H1 (cell line): ENCODE results near the gene ADH1C. TPM values are rescaled to one million over a fixed set of nuclear protein-coding genes. Genes with fewer than 3 reads are reported as not detected.

ENCODE experiments used
- CTCF ChIA-PET: fragments of 300-600 bp; sonication (Branson Sonifier 250); formaldehyde crosslinking; loops from one replicate; lab custom pipeline; 2021; ENCODE audit not compliant: partially characterized antibody; lab: Charles Lee
- POLR2A ChIA-PET: fragments of 300-600 bp; sonication (Branson Sonifier 250); formaldehyde crosslinking; loops from one replicate; lab custom pipeline; 2021; ENCODE audit warnings: inconsistent platforms; ENCODE audit not compliant: partially characterized antibody; lab: Charles Lee
- DNase-seq, 2 experiments: peaks; one replicate each; pipeline versions ENCODE4 v3.0.0 to v3.0.0-alpha.2; 2010 to 2022; ENCODE audit warnings: low spot score in 2 of 2, low read depth in 1 of 2, mixed read lengths in 1 of 2
- FAIRE-seq: peaks from 2 replicates; lab custom pipeline; 2011; peaks lifted over from hg19 to GRCh38; lab: Jason Lieb, UNC
- H2AFZ ChIP-seq: 2 replicates; pipeline ENCODE4 v1.8.1; 2012; ENCODE audit warnings: low read length, inconsistent platforms
- H2AK5ac ChIP-seq: 2 replicates; pipeline ENCODE4 v1.6.1; 2013; ENCODE audit warnings: low read depth, low read length
- H2BK120ac ChIP-seq: replicated peaks from 2 replicates; pipeline ENCODE3; 2013; ENCODE audit warnings: low read depth, low read length, inconsistent platforms
- H2BK12ac ChIP-seq: 2 replicates; pipeline ENCODE4 v1.6.1; 2013; ENCODE audit warnings: low read depth, low read length
- H2BK15ac ChIP-seq: 2 replicates; pipeline ENCODE4 v1.6.1; 2013; ENCODE audit warnings: low read length
- H2BK20ac ChIP-seq: 2 replicates; pipeline ENCODE4 v1.6.1; 2013; ENCODE audit warnings: low read length
- H2BK5ac ChIP-seq: 2 replicates; pipeline ENCODE4 v1.6.1; 2013; ENCODE audit warnings: low read depth, low read length
- H3K14ac ChIP-seq: 2 replicates; pipeline ENCODE4 v1.6.1; 2013; ENCODE audit warnings: inconsistent platforms; ENCODE audit not compliant: insufficient read length
- H3K18ac ChIP-seq: 2 replicates; pipeline ENCODE4 v1.6.1; 2013; ENCODE audit warnings: low read length; ENCODE audit errors: extremely low read depth
- H3K23ac ChIP-seq: 2 replicates; pipeline ENCODE4 v1.6.1; 2013; ENCODE audit warnings: inconsistent platforms; ENCODE audit not compliant: insufficient read length
- H3K23me2 ChIP-seq: 2 replicates; pipeline ENCODE4 v1.6.1; 2013; ENCODE audit warnings: low read depth, low read length
- H3K27ac ChIP-seq: 2 replicates; pipeline ENCODE4 v1.6.1; 2011; ENCODE audit warnings: low read depth, low read length, inconsistent platforms
- H3K27me3 ChIP-seq, 4 experiments: replicated peaks in 1 of 4; 1 replicate in 1 of 4; 2 replicates in 3 of 4; pipeline versions ENCODE4 v1.6.1 to v1.8.1; 2011 to 2013; ENCODE audit warnings: low read length in 3 of 4, mild to moderate bottlenecking in 3 of 4, inconsistent platforms in 2 of 4, mixed read lengths in 2 of 4, moderate library complexity in 1 of 4; ENCODE audit not compliant: control insufficient read depth in 3 of 4, insufficient read depth in 3 of 4; ENCODE audit errors: extremely low read depth in 1 of 4
- H3K36me3 ChIP-seq, 4 experiments: 2 replicates each; pipeline versions ENCODE4 v1.6.1 to v1.8.1; 2011 to 2013; ENCODE audit warnings: mild to moderate bottlenecking in 4 of 4, low read length in 3 of 4, moderate library complexity in 2 of 4, control low read depth in 1 of 4, inconsistent platforms in 1 of 4; ENCODE audit not compliant: insufficient read depth in 4 of 4, control insufficient read depth in 2 of 4
- H3K4ac ChIP-seq: replicated peaks from 2 replicates; pipeline ENCODE3; 2013; ENCODE audit warnings: low read length, low read depth, mixed read lengths, inconsistent platforms; ENCODE audit not compliant: insufficient read length
- H3K4me1 ChIP-seq, 4 experiments: replicated peaks in 1 of 4; 1 replicate in 1 of 4; 2 replicates in 3 of 4; pipeline versions ENCODE4 v1.6.1 to v1.8.1; 2011 to 2013; ENCODE audit warnings: low read length in 3 of 4, inconsistent platforms in 2 of 4, mixed read lengths in 1 of 4; ENCODE audit not compliant: insufficient read depth in 4 of 4, control insufficient read depth in 3 of 4
- H3K4me2 ChIP-seq, 2 experiments: 2 replicates each; pipeline versions ENCODE4 v1.6.1 to v1.8.1; 2011 to 2013; ENCODE audit warnings: low read depth in 2 of 2, low read length in 2 of 2, control low read depth in 1 of 2, inconsistent platforms in 1 of 2, mild to moderate bottlenecking in 1 of 2; ENCODE audit not compliant: insufficient read depth in 1 of 2
- H3K4me3 ChIP-seq, 4 experiments: fragments of 200-600, 300-600 bp in 1 of 4; sonication (generic), shearing (Covaris generic), sonication (Bioruptor Twin) in 1 of 4; 2 replicates each; pipeline versions ENCODE4 v1.5.1 to v1.8.1; 2011 to 2016; ENCODE audit warnings: low read length in 4 of 4, low read depth in 3 of 4, control low read depth in 2 of 4, inconsistent platforms in 2 of 4, mild to moderate bottlenecking in 2 of 4, mixed read lengths in 1 of 4, moderate library complexity in 1 of 4; ENCODE audit not compliant: insufficient read depth in 2 of 4; ENCODE audit errors: extremely low read depth in 1 of 4
- H3K56ac ChIP-seq: replicated peaks from 2 replicates; pipeline ENCODE3; 2013; ENCODE audit warnings: low read depth, mild to moderate bottlenecking, mixed read lengths, low read length, inconsistent platforms; ENCODE audit not compliant: insufficient read length
- H3K79me1 ChIP-seq: 2 replicates; pipeline ENCODE4 v1.6.1; 2013; ENCODE audit warnings: low read depth, low read length, control low read depth
- H3K79me2 ChIP-seq, 2 experiments: 2 replicates each; pipeline versions ENCODE4 v1.6.1 to v1.8.1; 2012 to 2013; ENCODE audit warnings: low read length in 2 of 2, mild to moderate bottlenecking in 2 of 2, inconsistent platforms in 1 of 2; ENCODE audit not compliant: insufficient read depth in 2 of 2, control insufficient read depth in 1 of 2
- H3K9ac ChIP-seq, 4 experiments: replicated peaks in 1 of 4; 1 replicate in 1 of 4; 2 replicates in 3 of 4; pipeline versions ENCODE4 v1.6.1 to v1.8.1; 2011 to 2013; ENCODE audit warnings: low read depth in 3 of 4, low read length in 3 of 4, control low read depth in 2 of 4, mild to moderate bottlenecking in 2 of 4, moderate library complexity in 2 of 4, inconsistent platforms in 1 of 4; ENCODE audit errors: extremely low read depth in 1 of 4
- H3K9me3 ChIP-seq, 2 experiments: 2 replicates each; pipeline versions ENCODE4 v1.6.1 to v1.8.1; 2012 to 2013; ENCODE audit warnings: mild to moderate bottlenecking in 2 of 2, moderate library complexity in 2 of 2, control low read depth in 1 of 2, inconsistent platforms in 1 of 2, low read depth in 1 of 2, low read length in 1 of 2, mixed read lengths in 1 of 2; ENCODE audit not compliant: insufficient read depth in 2 of 2
- H4K20me1 ChIP-seq, 2 experiments: replicated peaks in 1 of 2; 2 replicates each; pipeline versions ENCODE3 to v1.8.1; 2011 to 2013; ENCODE audit warnings: inconsistent platforms in 2 of 2, low read length in 2 of 2, mild to moderate bottlenecking in 1 of 2; ENCODE audit not compliant: insufficient read depth in 2 of 2, control insufficient read depth in 1 of 2
- H4K5ac ChIP-seq: 2 replicates; pipeline ENCODE4 v1.6.1; 2013; ENCODE audit warnings: low read length, low read depth, mixed read lengths, inconsistent platforms; ENCODE audit not compliant: insufficient read length
- H4K8ac ChIP-seq: 2 replicates; pipeline ENCODE4 v1.8.0; 2013; ENCODE audit warnings: mild to moderate bottlenecking, moderate library complexity, low read length, inconsistent platforms; ENCODE audit not compliant: insufficient read depth; ENCODE audit errors: extremely low read depth
- H4K91ac ChIP-seq: replicated peaks from 2 replicates; pipeline ENCODE3; 2013; ENCODE audit warnings: low read length, mixed read lengths, inconsistent platforms; ENCODE audit not compliant: insufficient read length
- CHD2 ChIP-seq: IDR thresholded peaks from 2 replicates; pipeline ENCODE4 v1.6.1; 2012; ENCODE audit warnings: low read length, improper control_type of control experiment
- EP300 ChIP-seq, 2 experiments: IDR thresholded peaks; 1 replicate in 1 of 2; 2 replicates in 1 of 2; pipeline ENCODE4 v1.6.1; 2011 to 2012; ENCODE audit warnings: low read depth in 2 of 2, low read length in 2 of 2, mild to moderate bottlenecking in 2 of 2, borderline replicate concordance in 1 of 2, inconsistent platforms in 1 of 2, moderate library complexity in 1 of 2
- EZH2 ChIP-seq: fragments of 200-600 bp; sonication (generic); IDR thresholded peaks from 2 replicates; pipeline ENCODE4 v1.7.1; 2012; ENCODE audit warnings: low read depth, mild to moderate bottlenecking, moderate library complexity, low read length, inconsistent platforms; ENCODE audit not compliant: severe bottlenecking
- PHF8 ChIP-seq: fragments of 200-600 bp; sonication (generic); conservative IDR thresholded peaks from 2 replicates; pipeline ENCODE4 v1.7.1; 2012; ENCODE audit warnings: low read depth, mild to moderate bottlenecking, inconsistent platforms, low read length, moderate library complexity
- POLR2A ChIP-seq, 2 experiments: IDR thresholded peaks; 1 replicate in 1 of 2; 2 replicates in 1 of 2; pipeline ENCODE4 v1.6.1; 2011; ENCODE audit warnings: low read depth in 2 of 2, low read length in 2 of 2, mild to moderate bottlenecking in 2 of 2; ENCODE audit errors: control extremely low read depth in 1 of 2
- SUZ12 ChIP-seq: fragments of 200-600 bp; sonication (generic); IDR thresholded peaks from 2 replicates; pipeline ENCODE4 v1.6.1; 2012; ENCODE audit warnings: mild to moderate bottlenecking, inconsistent platforms, low read length, moderate library complexity, mixed read lengths
- ZNF274 ChIP-seq: IDR thresholded peaks from 2 replicates; pipeline ENCODE4 v1.7.0; 2012; ENCODE audit warnings: low read length, borderline replicate concordance; ENCODE audit errors: extremely low read depth
- WGBS, 2 experiments: shearing (Covaris generic) in 1 of 2; methylation state at CpG; one replicate each; pipeline versions ENCODE4 v1.1.6 to v1.1.7; 2013 to 2015; ENCODE audit warnings: low lambda C conversion rate in 2 of 2, mixed read lengths in 2 of 2, inconsistent platforms in 1 of 2, low coverage in 1 of 2, missing lambda C conversion rate in 1 of 2; ENCODE audit not compliant: insufficient replicate concordance in 2 of 2, insufficient coverage in 1 of 2, insufficient read length in 1 of 2; ENCODE audit errors: extremely low coverage in 1 of 2, missing lambda C conversion rate in 1 of 2; 5-methylcytosine and 5-hydroxymethylcytosine counted together
- polyA plus RNA-seq, 7 experiments: library from polyadenylated mRNA; depleted of rRNA in 3 of 7; stranded (reverse) in 5 of 7; unstranded in 2 of 7; fragments of >200 nt in 5 of 7; fragments of 200-250 nt in 2 of 7; gene quantifications; 1 replicate in 5 of 7; 2 replicates in 1 of 7; 4 replicates in 1 of 7; pipeline versions ENCODE4 v1.2.1 to v1.2.3, GENCODE V29; 2011 to 2013; ENCODE audit warnings: missing spikeins in 2 of 7, mixed read lengths in 2 of 7
- total RNA-seq: library from RNA; stranded (reverse); fragmentation: NEBNext Ultra II Directional; extraction: Animal tissue kit (Norgen Biotek cat#: 25700); gene quantifications from 2 replicates; pipeline ENCODE4 v1.2.1, GENCODE V29; 2021

ADH1C gene
- total and polyA plus RNA-seq, 2 of the 8 experiments (the other 6 are each of a cell fraction or from before 2014, with no cell fraction given) = not detected

GRCh38 chr4:99310389-99310788 lies 42.2 kb downstream of the ADH1C start:
- Histone ChIP-seq H2BK15ac (no peak overlapping the region), H3K4me3 (no peak overlapping the region), H2BK120ac (no peak overlapping the region), H4K20me1 (no peaks in the 10 kb centered on the region), H3K79me1 (no peaks in the 10 kb centered on the region), H2BK5ac (no peak overlapping the region), H3K18ac (no peak overlapping the region), H2AFZ (0 out of 2 replicates have a peak overlapping the region, but pooled peaks have one; percentile 7), H4K8ac (no peak overlapping the region), H3K4me1 (peaks cover 0 to 2% (median 0%) of the 10 kb centered on the region in 4 experiments; a peak in 1 of 7 replicates), H3K27me3 (no peaks in the 10 kb centered on the region), H3K14ac (no peak overlapping the region), H3K27ac (no peak overlapping the region), H3K23ac (no peak overlapping the region), H3K79me2 (no peaks in the 10 kb centered on the region), H2BK20ac (no peak overlapping the region), H3K56ac (no peak overlapping the region), H3K36me3 (no peaks in the 10 kb centered on the region), H4K91ac (no peak overlapping the region), H3K4me2 (no peak overlapping the region; a peak in 1 of 4 replicates), H2BK12ac (no peak overlapping the region), H3K9ac (no peak overlapping the region), H3K23me2 (no peaks in the 10 kb centered on the region), H4K5ac (no peak overlapping the region), H3K9me3 (no peaks in the 10 kb centered on the region), H3K4ac (no peak overlapping the region), H2AK5ac (no peak overlapping the region)
- DNase-seq = no peak
- ChIA-PET CTCF (no interaction called here), POLR2A (no interaction called here)
- 59% methylated on average over 2 of the region's 2 CpGs; no CpG with 5 or more reads in 1 of the 2 experiments for WGBS, 2 experiments
- FAIRE-seq = no peak
- TF ChIP-seq POLR2A (IDR thresholded peaks at IDR 0.05; ENCODE audit: control extremely low read depth in 1 of 2, low read depth in 2 of 2, low read length in 2 of 2) (no peak), CHD2 (no peak), ZNF274 (no peak), EP300 (IDR thresholded peaks at IDR 0.05; ENCODE audit: borderline replicate concordance in 1 of 2, low read depth in 2 of 2, low read length in 2 of 2) (no peak), EZH2 (no peak), PHF8 (no peak), SUZ12 (no peak)
